ENCODE results near the gene RNU1-3. TPM values are rescaled to one million over a fixed set of nuclear protein-coding genes. Genes with fewer than 3 reads are reported as not detected.
"Not testable (repeated sequence)": the region's sequence is repeated elsewhere in the genome, so short reads cannot be mapped to it uniquely, and the experiment has no call there.

RNU1-3 gene
- total RNA-seq, 1 experiment from 2014 or later: not detected

GRCh38 chr1:16656981-16657683, 9.6 kb downstream of the RNU1-3 start:
- DNase-seq (ENCODE audit: low spot score): not testable (repeated sequence)

- not testable (repeated sequence) for DNase-seq (ENCODE audit: low spot score)
Measured at GRCh38 chr1:16656574-16656973, 10.2 kb downstream of the RNU1-3 start.

DNA sequence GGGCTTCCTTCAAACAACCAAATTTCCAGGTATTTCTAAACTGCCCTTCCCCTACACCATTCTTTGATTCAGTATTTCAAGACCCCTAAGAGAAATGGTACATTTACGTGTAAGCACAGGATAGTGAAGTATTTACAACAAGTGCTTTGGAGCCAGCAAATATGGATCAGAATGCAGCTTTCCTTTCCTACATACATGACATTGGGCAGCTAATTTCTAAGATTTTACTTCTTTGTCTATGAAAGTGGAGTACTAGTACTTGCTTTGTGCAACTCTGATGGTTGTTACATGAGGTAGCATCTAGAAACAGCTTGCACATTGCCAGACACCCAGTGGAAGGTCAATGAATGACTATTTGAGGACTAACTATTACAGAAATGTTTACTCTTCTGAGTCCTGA, 15.2 kb downstream of the RNU1-3 start:
- not testable (repeated sequence) for DNase-seq (ENCODE audit: low spot score)

DNA sequence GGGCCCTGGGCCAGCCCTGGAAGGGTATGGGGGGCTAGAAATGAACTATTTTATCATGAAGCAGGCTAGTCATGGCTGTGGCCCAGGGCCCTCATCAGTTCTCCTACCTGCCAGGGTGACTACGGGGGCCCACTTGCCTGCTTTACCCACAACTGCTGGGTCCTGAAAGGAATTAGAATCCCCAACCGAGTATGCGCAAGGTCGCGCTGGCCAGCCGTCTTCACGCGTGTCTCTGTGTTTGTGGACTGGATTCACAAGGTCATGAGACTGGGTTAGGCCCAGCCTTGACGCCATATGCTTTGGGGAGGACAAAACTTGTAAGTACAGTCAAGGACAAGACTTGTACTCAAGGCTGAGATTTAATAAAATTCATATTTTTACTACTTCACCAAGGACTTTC, 16.8 kb downstream of the RNU1-3 start:
- not testable (repeated sequence) for DNase-seq (ENCODE audit: low spot score)

DNA sequence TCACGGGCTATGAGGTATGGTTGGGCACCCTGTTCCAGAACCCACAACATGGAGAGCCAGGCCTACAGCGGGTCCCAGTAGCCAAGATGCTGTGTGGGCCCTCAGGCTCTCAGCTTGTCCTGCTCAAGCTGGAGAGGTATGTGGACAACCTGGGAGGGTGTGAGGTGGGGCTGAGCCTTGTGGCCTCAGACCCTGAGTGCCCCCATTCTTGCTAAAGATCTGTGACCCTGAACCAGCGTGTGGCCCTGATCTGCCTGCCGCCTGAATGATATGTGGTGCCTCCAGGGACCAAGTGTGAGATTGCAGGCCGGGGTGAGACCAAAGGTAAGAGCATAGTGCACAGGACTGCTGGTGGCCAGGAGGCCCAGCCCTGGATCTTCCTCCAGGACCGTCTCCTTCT, 17.4 kb downstream of the RNU1-3 start:
- not testable (repeated sequence) for DNase-seq (ENCODE audit: low spot score)

GRCh38 chr1:16648756-16649155, 18.0 kb downstream of the RNU1-3 start:
- DNase-seq (ENCODE audit: low spot score): not testable (repeated sequence)

DNA sequence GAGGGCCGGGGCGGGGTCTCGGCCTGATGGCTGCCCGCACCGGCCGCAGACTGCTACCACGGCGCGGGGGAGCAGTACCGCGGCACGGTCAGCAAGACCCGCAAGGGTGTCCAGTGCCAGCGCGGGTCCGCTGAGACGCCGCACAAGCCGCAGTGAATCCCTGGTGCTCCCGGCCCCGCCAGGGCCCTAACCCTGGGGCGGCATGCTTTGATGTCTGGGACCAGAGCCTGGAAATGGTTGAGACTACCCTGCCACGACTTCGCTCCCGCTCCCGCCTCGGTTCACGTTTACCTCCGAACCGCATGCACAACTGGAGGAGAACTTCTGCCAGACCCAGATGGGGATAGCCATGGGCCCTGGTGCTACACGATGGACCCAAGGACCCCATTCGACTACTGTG, 18.5 kb downstream of the RNU1-3 start:
- not testable (repeated sequence) for DNase-seq (ENCODE audit: low spot score)

DNA sequence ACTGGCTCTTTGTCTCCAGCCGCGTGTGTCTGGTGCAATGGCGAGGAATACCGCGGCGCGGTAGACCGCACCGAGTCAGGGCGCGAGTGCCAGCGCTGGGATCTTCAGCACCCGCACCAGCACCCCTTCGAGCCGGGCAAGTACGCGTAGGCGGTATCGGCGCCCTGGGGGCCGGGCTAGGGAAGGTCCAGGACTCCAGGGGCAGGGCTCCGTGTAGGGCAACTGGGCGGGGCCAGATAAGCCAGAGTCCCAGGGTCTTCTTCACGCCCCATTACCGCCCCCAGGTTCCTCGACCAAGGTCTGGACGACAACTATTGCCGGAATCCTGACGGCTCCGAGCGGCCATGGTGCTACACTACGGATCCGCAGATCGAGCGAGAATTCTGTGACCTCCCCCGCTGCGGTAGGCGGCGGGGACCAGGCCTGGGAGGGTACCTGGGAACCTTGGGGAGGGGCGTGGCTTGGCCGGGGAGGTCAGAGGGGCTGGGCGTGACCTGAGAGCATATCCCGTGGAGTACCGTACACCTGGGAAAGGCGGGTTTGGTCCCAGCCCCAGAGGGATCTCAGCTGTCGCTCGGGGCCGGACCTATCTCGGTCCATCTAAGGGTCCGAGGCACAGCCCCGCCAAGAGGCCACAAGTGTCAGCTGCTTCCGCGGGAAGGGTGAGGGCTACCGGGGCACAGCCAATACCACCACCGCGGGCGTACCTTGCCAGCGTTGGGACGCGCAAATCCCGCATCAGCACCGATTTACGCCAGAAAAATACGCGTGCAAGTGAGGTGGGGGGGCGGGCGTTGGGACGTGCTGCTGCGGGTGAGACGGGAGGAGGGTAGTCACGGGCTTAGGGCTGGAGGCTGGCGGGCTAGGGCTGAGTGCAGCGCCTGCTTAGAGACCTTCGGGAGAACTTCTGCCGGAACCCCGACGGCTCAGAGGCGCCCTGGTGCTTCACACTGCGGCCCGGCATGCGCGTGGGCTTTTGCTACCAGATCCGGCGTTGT, 19.3 kb downstream of the RNU1-3 start:
- DNase-seq (ENCODE audit: low spot score): not testable (repeated sequence)

- not testable (repeated sequence) for DNase-seq (ENCODE audit: low spot score)
Measured at GRCh38 chr1:16646716-16647115, 20.0 kb downstream of the RNU1-3 start.

DNA sequence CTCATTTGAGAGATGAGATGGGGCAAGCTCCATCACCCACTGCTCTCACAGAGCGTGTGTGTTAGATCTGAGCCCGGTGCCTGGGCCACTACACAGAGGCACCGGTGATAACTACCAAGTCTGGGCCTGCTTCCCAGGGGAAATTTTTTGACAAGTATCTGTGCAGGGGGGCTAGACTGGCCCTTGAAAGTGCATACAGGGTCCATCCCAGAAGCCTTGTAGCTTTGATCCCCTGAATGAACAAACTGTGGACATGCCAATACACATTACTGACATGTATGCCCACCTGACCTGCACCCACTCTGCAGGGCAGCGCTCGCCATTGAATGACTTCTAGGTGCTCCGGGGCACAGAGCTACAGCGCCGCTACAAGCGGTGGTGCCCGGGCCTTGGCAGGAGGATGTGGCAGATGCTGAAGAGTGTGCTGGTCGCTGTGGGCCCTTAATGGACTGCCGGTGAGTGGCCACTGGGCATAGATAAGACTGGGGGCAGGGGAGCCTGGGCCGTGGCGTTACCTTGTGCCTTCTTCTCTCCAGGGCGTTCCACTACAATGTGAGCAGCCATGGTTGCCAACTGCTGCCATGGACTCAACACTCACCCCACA, 20.6 kb downstream of the RNU1-3 start:
- DNase-seq (ENCODE audit: low spot score): not testable (repeated sequence)

GRCh38 chr1:16645271-16646060, 21.3 kb downstream of the RNU1-3 start:
- not testable (repeated sequence) for DNase-seq (ENCODE audit: low spot score)

- DNase-seq (ENCODE audit: low spot score): peak; percentile 95
Measured at GRCh38 chr1:16644482-16645270, 22.1 kb downstream of the RNU1-3 start.

DNA sequence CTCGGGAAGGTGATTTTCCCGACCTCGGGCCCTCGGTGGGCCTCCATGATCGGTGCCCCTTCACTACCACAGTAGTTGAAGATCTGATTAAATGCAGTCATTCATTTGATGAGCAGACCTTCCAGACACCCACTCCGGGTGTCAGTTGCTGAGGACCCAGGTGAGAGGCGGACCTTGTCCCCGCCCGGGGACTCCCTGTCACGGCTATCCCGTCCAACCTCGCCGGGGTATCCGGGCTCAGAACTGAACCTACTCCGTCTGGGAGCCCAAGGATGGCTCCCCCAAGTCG, 22.6 kb downstream of the RNU1-3 start:
- DNase-seq (ENCODE audit: low spot score): no peak

GRCh38 chr1:16643476-16644192, 23.1 kb downstream of the RNU1-3 start:
- not testable (repeated sequence) for DNase-seq (ENCODE audit: low spot score)

- DNase-seq (ENCODE audit: low spot score): not testable (repeated sequence)
Measured at GRCh38 chr1:16643001-16643411, 23.7 kb downstream of the RNU1-3 start.

DNA sequence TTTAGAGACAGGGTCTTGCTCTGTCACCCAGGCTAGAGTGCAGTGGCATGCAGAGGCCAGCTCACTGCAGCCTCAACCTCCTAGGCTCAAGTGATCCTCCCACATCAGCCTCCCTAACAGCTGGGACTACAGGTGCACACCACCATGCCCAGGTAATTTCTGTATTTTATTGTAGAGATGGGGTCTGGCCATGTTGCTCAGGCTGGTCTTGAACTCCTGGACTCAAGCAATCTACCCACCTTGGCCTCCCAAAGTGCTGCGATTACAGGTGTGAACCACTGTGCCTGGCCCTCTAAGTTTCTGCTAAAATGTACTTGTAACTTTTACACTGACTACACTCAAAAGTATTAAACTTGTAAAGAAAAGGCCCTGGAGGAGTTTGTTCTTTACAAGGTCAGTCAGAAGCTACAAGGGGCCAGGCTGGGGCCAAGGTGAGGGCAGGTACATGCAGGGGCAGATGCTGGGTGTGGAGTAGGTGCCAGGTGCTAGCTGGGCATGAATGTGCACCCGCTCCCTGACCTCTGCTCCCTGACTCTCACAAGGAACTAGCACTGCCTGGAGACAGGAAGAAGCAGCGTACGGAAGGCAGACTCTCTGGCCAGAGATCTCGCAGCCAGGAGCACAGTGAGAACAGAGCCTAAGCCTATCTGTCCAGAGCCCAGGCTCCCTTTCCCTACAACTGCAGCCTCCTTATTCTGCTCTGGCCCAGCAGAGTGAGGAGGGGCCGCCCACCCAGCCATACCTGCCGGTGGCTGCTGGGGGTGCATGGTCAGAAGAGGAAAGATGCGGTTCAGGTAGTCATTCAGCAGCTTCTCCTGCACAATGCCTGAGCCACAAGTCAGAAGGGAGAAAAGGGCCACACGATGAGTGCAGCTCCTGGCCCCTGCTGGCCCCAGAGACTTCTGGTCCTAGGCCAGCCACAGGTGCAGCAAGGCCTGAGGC, 24.5 kb downstream of the RNU1-3 start:
- DNase-seq (ENCODE audit: low spot score): not testable (repeated sequence)

DNA sequence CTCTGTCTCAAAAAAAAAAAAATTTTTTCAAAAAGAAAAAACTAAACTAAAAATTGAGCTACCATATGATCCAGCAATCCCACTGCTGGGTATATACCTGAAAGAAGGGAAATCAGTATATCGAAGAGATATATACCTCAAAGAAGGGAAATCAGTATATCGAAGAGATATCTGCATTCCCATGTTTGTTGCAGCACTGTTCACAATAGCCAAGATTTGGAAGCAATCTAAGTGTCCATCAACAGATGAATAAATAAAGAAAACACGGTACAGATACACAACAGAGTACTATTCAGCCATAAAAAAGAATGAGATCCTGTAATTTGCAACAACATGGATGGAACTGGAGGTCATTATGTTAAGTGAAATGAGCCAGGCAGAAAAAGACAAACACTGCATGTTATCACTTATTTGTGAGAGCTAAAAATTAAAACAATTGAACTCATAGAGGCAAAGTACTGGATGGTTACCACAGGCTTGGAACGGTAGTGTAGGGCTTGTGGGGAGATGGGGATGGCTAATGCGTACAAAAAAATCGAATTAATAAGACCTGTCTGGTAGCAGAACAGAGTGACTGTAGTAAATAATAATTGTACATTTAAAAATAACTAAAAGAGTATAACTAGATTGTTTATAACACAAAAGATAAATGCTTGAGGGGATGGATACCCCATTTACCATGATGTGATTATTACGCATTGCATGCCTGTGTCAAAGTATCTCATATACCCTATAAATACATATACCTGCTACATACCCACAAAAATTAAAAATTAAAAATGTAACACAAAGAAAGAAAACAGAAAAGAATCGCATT, 25.4 kb downstream of the RNU1-3 start:
- DNase-seq (ENCODE audit: low spot score): not testable (repeated sequence)
